ENCODE results near the gene NAA11. TPM values are rescaled to one million over a fixed set of nuclear protein-coding genes. Genes with fewer than 3 reads are reported as not detected.

The NAA11 gene
- not detected in 2 replicates for total RNA-seq (2021)
- long read RNA-seq, result 0 reads

- Histone ChIP-seq H3K79me1 (ENCODE audit: insufficient read depth, low read depth, low read length, poor library complexity, severe bottlenecking) (no peaks in the 10 kb centered on the region), H2BK120ac (ENCODE audit: low read depth, low read length, poor library complexity, severe bottlenecking) (no peak within 1 kb of the TSS), H3K14ac (ENCODE audit: insufficient read depth, low read length) (no peak within 1 kb of the TSS), H3T11ph (ENCODE audit: low read length) (no peak within 1 kb of the TSS), H2BK12ac (ENCODE audit: insufficient read length, low read depth, low read length) (no peak within 1 kb of the TSS), H4K20me1 (ENCODE audit: control insufficient read depth, insufficient read depth, insufficient read length) (no peaks in the 10 kb centered on the region), H4K91ac (ENCODE audit: insufficient read length, low read depth, low read length) (no peak within 1 kb of the TSS), H3K27me3 (ENCODE audit: insufficient read depth, low read length) (no peaks in the 10 kb centered on the region), H3K27ac (ENCODE audit: insufficient read length, low read depth, low read length) (no peak within 1 kb of the TSS), H3K56ac (ENCODE audit: insufficient read length, low read depth, low read length) (no peak within 1 kb of the TSS), H3K4ac (ENCODE audit: low read depth, low read length) (no peak within 1 kb of the TSS), H2BK15ac (ENCODE audit: low read depth, low read length) (no peak within 1 kb of the TSS), H3K23me2 (ENCODE audit: insufficient read length, low read depth, low read length, poor library complexity, severe bottlenecking) (no peaks in the 10 kb centered on the region), H3K4me1 (ENCODE audit: insufficient read depth, low read length) (no peaks in the 10 kb centered on the region), H2AK5ac (ENCODE audit: insufficient read length, low read length) (no peak within 1 kb of the TSS), H3K79me2 (ENCODE audit: insufficient read depth, low read length) (no peaks in the 10 kb centered on the region), H2BK5ac (ENCODE audit: insufficient read length, low read length) (no peak within 1 kb of the TSS), H3K9ac (ENCODE audit: extremely low read depth, insufficient read length, low read length) (no peak within 1 kb of the TSS), H3K18ac (ENCODE audit: insufficient read length, low read depth, low read length) (no peak within 1 kb of the TSS), H4K5ac (ENCODE audit: insufficient read length, low read depth, low read length) (no peak within 1 kb of the TSS), H2AFZ (ENCODE audit: low read length) (no peak within 1 kb of the TSS), H3K4me2 (ENCODE audit: insufficient read depth, insufficient read length, low read length) (no peak within 1 kb of the TSS), H2BK20ac (ENCODE audit: low read depth, low read length, poor library complexity, severe bottlenecking) (no peak within 1 kb of the TSS), H3K9me3 (ENCODE audit: control insufficient read depth, low read depth, low read length) (no peaks in the 10 kb centered on the region), H4K8ac (replicated peaks; ENCODE audit: insufficient read length, low read depth, low read length) (no peak within 1 kb of the TSS), H3K23ac (ENCODE audit: insufficient read length, low read depth, low read length) (no peak within 1 kb of the TSS)
- Mint-ChIP-seq H3K4me3 (no peak within 1 kb of the TSS), H3K27me3 (ENCODE audit: low read depth) (no peaks in the 10 kb centered on the region), H3K36me3 (ENCODE audit: insufficient read depth in 1 of 3, low read depth in 3 of 3) (no peaks in the 10 kb centered on the region), H3K27ac (peak within 1 kb of the TSS in 1 of 3 experiments; percentile 59; a peak in 1 of 7 replicates), H3K4me1 (no peaks in the 10 kb centered on the region), H3K9me3 (no peaks in the 10 kb centered on the region; a peak in 1 of 5 replicates)
- no peak for TF ChIP-seq CTCF (conservative IDR thresholded peaks at IDR 0.05)
- no peak for DNase-seq
- WGBS (ENCODE audit: extremely low coverage, insufficient read length, low lambda C conversion rate), result no CpG with 5 or more reads among the region's 19 CpGs
Observed at GRCh38 chr4:79325864-79326328, at the start of gene NAA11. Gene NAA11, minus strand, starts transcription at chr4:79326061. Its CDS starts 184 bp downstream, at chr4:79325877.

All from H9 (cell line).